ENCODE results near the gene DTWD2. TPM values are rescaled to one million over a fixed set of nuclear protein-coding genes. Genes with fewer than 3 reads are reported as not detected.

The DTWD2 gene
- total and polyA plus RNA-seq, 2 of the 4 experiments (the other 2 are of a cell fraction): 1.2 to 1.8 TPM

DNA sequence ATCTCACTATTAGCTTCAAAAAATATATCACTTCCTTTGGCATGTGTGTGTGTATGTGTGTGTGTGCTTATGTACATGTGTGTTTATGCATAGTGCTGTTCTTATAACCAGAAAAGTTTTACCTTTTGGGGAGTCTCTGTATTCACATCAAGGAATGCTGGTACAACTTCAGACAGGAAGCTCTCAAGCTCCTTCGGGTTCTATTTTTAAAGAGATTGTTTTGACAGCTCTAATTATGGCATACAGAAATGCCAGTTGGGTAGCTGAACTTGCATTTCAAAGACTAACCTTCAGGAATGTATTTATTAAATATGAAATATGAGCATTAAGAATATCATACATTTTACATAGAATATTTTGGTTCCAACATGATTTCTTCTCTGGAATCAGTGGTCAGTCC is 163.1 kb downstream of the DTWD2 start:
- Histone ChIP-seq H3K79me1 (ENCODE audit: low read depth in 1 of 2, low read length in 2 of 2) (no peaks in the 10 kb centered on the region), H3K4me3 (ENCODE audit: insufficient read depth, low read depth, low read length) (no peak overlapping the region), H3K4me2 (ENCODE audit: low read depth, low read length) (no peak overlapping the region), H2AK5ac (ENCODE audit: low read depth, low read length) (no peak overlapping the region), H3K23ac (ENCODE audit: low read depth, low read length) (no peak overlapping the region), H2BK120ac (ENCODE audit: low read depth, low read length) (no peak overlapping the region), H3K27ac (ENCODE audit: insufficient read depth, low read length) (no peak overlapping the region), H2AK9ac (replicated peaks; ENCODE audit: low read depth, low read length, poor library complexity) (no peak overlapping the region), H3K4me1 (ENCODE audit: control insufficient read depth, insufficient read depth, low read length) (no peaks in the 10 kb centered on the region), H3K36me3 (ENCODE audit: control insufficient read depth, insufficient read depth, low read length) (no peaks in the 10 kb centered on the region), H4K8ac (ENCODE audit: low read depth in 2 of 2, low read length in 2 of 2) (no peak overlapping the region), H4K5ac (ENCODE audit: low read depth, low read length) (no peak overlapping the region), H3K27me3 (ENCODE audit: control insufficient read depth, insufficient read depth, low read length) (no peaks in the 10 kb centered on the region), H3K9me1 (ENCODE audit: insufficient read depth, low read length) (no peaks in the 10 kb centered on the region), H2AFZ (replicated peaks; ENCODE audit: low read length, poor library complexity) (no peak overlapping the region), H3K18ac (ENCODE audit: low read depth, low read length) (no peak overlapping the region), H3K9ac (ENCODE audit: low read depth, low read length) (no peak overlapping the region), H2BK15ac (ENCODE audit: low read depth, low read length) (no peak overlapping the region), H3K9me3 (ENCODE audit: control insufficient read depth, insufficient read depth, low read length) (no peaks in the 10 kb centered on the region), H2BK20ac (ENCODE audit: low read depth, low read length) (no peak overlapping the region), H3K14ac (replicated peaks; ENCODE audit: low read depth, low read length) (no peak overlapping the region), H3K4ac (ENCODE audit: low read depth, low read length) (no peak overlapping the region), H2BK5ac (ENCODE audit: low read depth, low read length, poor library complexity, severe bottlenecking) (no peak overlapping the region), H3K56ac (ENCODE audit: extremely low read depth, insufficient read depth, low read length) (no peak overlapping the region), H4K20me1 (ENCODE audit: insufficient read depth, low read length) (no peaks in the 10 kb centered on the region), H4K91ac (ENCODE audit: insufficient read depth, low read depth, low read length) (no peak overlapping the region)
- BruUV-seq (replicated peaks): no TSS peak
- intact Hi-C loops (cut with micrococcal nuclease) (no loop called here), dilution Hi-C loops (cut with HindIII; ENCODE audit: low sequenced_read_pairs, unreplicated experiment) (no loop called here), in situ Hi-C loops (cut with MboI; ENCODE audit: low sequenced_read_pairs) (no loop called here)
- no peak for ATAC-seq (ENCODE audit: low read depth)
- POLR2A ChIA-PET (ENCODE audit: unreplicated experiment): no interaction called here
- no CpG with 5 or more reads among the region's 1 CpG for WGBS, 2 experiments (ENCODE audit: extremely low coverage in 2 of 2, insufficient read length in 1 of 2)
- CTCF ChIA-PET: no interaction called here
- no peak for DNase-seq
- no peak for TF ChIP-seq MAZ (IDR thresholded peaks at IDR 0.05; ENCODE audit: borderline replicate concordance, low read depth, low read length)
- no peak for TF ChIP-seq ELK1 (IDR thresholded peaks at IDR 0.05; ENCODE audit: borderline replicate concordance, low read depth, low read length)
- no peak for TF ChIP-seq NFE2L2 (IDR thresholded peaks at IDR 0.05; ENCODE audit: low read depth, low read length)
